Astrocyte (in vitro differentiated cells and primary cell): ENCODE data around the gene OVOL1. TPM values are rescaled to one million over a fixed set of nuclear protein-coding genes. Genes with fewer than 3 reads are reported as not detected.

ENCODE experiments used
- DNase-seq: peaks from one replicate; pipeline ENCODE4 v3.0.0-alpha.2; 2010; ENCODE audit warnings: low read depth
- FAIRE-seq: peaks from 2 replicates; lab custom pipeline; 2011; peaks lifted over from hg19 to GRCh38; lab: Jason Lieb, UNC
- H2AFZ ChIP-seq: 2 replicates; pipeline ENCODE4 v1.6.0; 2012; ENCODE audit warnings: low read depth, low read length, inconsistent platforms
- H3K27ac ChIP-seq: 2 replicates; pipeline ENCODE4 v1.5.1; 2011; ENCODE audit warnings: low read depth, low read length, inconsistent platforms
- H3K27me3 ChIP-seq: 2 replicates; pipeline ENCODE4 v1.6.0; 2011; ENCODE audit warnings: low read length, inconsistent platforms; ENCODE audit not compliant: insufficient read depth
- H3K36me3 ChIP-seq: 2 replicates; pipeline ENCODE4 v1.5.1; 2011; ENCODE audit warnings: low read length, inconsistent platforms; ENCODE audit not compliant: insufficient read depth
- H3K4me1 ChIP-seq: 2 replicates; pipeline ENCODE4 v1.5.1; 2011; ENCODE audit warnings: low read length, inconsistent platforms; ENCODE audit not compliant: insufficient read depth
- H3K4me2 ChIP-seq: 2 replicates; pipeline ENCODE4 v1.6.0; 2012; ENCODE audit warnings: low read length, inconsistent platforms
- H3K4me3 ChIP-seq: 2 replicates; pipeline ENCODE4 v1.5.1; 2011; ENCODE audit warnings: low read depth, mild to moderate bottlenecking, low read length, inconsistent platforms; ENCODE audit not compliant: insufficient read depth
- H3K79me2 ChIP-seq: 2 replicates; pipeline ENCODE4 v1.6.0; 2012; ENCODE audit warnings: mild to moderate bottlenecking, low read length, inconsistent platforms; ENCODE audit not compliant: insufficient read depth
- H3K9ac ChIP-seq: 2 replicates; pipeline ENCODE4 v1.6.0; 2012; ENCODE audit warnings: mild to moderate bottlenecking, low read length, inconsistent platforms
- H3K9me3 ChIP-seq: 2 replicates; pipeline ENCODE4 v1.5.1; 2012; ENCODE audit warnings: low read depth, mild to moderate bottlenecking, low read length, inconsistent platforms; ENCODE audit not compliant: insufficient read depth
- H4K20me1 ChIP-seq: 2 replicates; pipeline ENCODE4 v1.6.0; 2012; ENCODE audit warnings: low read length, inconsistent platforms; ENCODE audit not compliant: insufficient read depth
- H3K27ac Mint-ChIP-seq: one replicate; pipeline ENCODE4 v1.8.0; 2021; ENCODE audit warnings: mild to moderate bottlenecking, mixed read lengths; ENCODE audit not compliant: unreplicated experiment
- H3K27me3 Mint-ChIP-seq: one replicate; pipeline ENCODE4 v1.8.0; 2021; ENCODE audit warnings: low read depth, mixed read lengths; ENCODE audit not compliant: unreplicated experiment
- H3K36me3 Mint-ChIP-seq: one replicate; pipeline ENCODE4 v1.8.0; 2021; ENCODE audit warnings: low read depth, mixed read lengths; ENCODE audit not compliant: unreplicated experiment
- H3K4me1 Mint-ChIP-seq: one replicate; pipeline ENCODE4 v1.8.0; 2021; ENCODE audit warnings: low read depth, mixed read lengths; ENCODE audit not compliant: unreplicated experiment
- H3K4me3 Mint-ChIP-seq: one replicate; pipeline ENCODE4 v1.8.0; 2021; ENCODE audit warnings: mild to moderate bottlenecking, moderate library complexity, mixed read lengths; ENCODE audit not compliant: unreplicated experiment
- H3K9me3 Mint-ChIP-seq: one replicate; pipeline ENCODE4 v1.8.0; 2021; ENCODE audit warnings: mild to moderate bottlenecking, mixed read lengths; ENCODE audit not compliant: unreplicated experiment
- EZH2 ChIP-seq: IDR thresholded peaks from 2 replicates; pipeline ENCODE4 v1.6.1; 2012; ENCODE audit warnings: mild to moderate bottlenecking, low read length, inconsistent platforms; ENCODE audit not compliant: insufficient read depth
- total RNA-seq: library from RNA; stranded (reverse); gene quantifications from 2 replicates; pipeline ENCODE4 v1.2.1, GENCODE V29; 2021
- TF ChIP-seq, protein P1 (sequence below): IDR thresholded peaks from 2 replicates; pipeline ENCODE4 v1.5.1; 2011; ENCODE audit warnings: low read depth, mild to moderate bottlenecking, inconsistent platforms, low read length, moderate library complexity; ENCODE audit not compliant: insufficient read depth

OVOL1 gene
- total RNA-seq, 1 donor from 2014 or later = 1.0 TPM

GRCh38 chr11:65788821-65789220 is 2.0 kb downstream of the OVOL1 start:
- peaks cover 50% of the 10 kb centered on the region for H3K27me3 ChIP-seq
- peaks cover 66% of the 10 kb centered on the region for H3K27me3 Mint-ChIP-seq

GRCh38 chr11:65789230-65790103 is 2.6 kb downstream of the OVOL1 start:
- FAIRE-seq = no peak
- no peak overlapping the region for H3K4me3 ChIP-seq

More at GRCh38 chr11:65788821-65789220, 2.0 kb downstream of the OVOL1 start:
- Histone ChIP-seq H2AFZ (no peak overlapping the region), H3K36me3 (no peaks in the 10 kb centered on the region), H3K4me3 (no peak overlapping the region), H3K9ac (no peak overlapping the region), H3K4me1 (no peaks in the 10 kb centered on the region), H3K79me2 (no peaks in the 10 kb centered on the region), H3K9me3 (no peaks in the 10 kb centered on the region), H4K20me1 (no peaks in the 10 kb centered on the region), H3K27ac (no peak overlapping the region), H3K4me2 (no peak overlapping the region)
- H3K4me1 Mint-ChIP-seq = no peaks in the 10 kb centered on the region
- H3K36me3 Mint-ChIP-seq = peaks cover 3% of the 10 kb centered on the region
- DNase-seq = no peak
- H3K27ac Mint-ChIP-seq = no peak overlapping the region
- no peak for TF ChIP-seq EZH2
- TF ChIP-seq, protein P1, sequence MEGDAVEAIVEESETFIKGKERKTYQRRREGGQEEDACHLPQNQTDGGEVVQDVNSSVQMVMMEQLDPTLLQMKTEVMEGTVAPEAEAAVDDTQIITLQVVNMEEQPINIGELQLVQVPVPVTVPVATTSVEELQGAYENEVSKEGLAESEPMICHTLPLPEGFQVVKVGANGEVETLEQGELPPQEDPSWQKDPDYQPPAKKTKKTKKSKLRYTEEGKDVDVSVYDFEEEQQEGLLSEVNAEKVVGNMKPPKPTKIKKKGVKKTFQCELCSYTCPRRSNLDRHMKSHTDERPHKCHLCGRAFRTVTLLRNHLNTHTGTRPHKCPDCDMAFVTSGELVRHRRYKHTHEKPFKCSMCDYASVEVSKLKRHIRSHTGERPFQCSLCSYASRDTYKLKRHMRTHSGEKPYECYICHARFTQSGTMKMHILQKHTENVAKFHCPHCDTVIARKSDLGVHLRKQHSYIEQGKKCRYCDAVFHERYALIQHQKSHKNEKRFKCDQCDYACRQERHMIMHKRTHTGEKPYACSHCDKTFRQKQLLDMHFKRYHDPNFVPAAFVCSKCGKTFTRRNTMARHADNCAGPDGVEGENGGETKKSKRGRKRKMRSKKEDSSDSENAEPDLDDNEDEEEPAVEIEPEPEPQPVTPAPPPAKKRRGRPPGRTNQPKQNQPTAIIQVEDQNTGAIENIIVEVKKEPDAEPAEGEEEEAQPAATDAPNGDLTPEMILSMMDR = no peak
- no peak overlapping the region for H3K4me3 Mint-ChIP-seq
- FAIRE-seq = no peak
- H3K9me3 Mint-ChIP-seq = peaks cover 3% of the 10 kb centered on the region

More at GRCh38 chr11:65789230-65790103, 2.6 kb downstream of the OVOL1 start:
- H3K79me2 ChIP-seq = no peaks in the 10 kb centered on the region
- H3K4me3 Mint-ChIP-seq = no peak overlapping the region
- H3K4me1 Mint-ChIP-seq = no peaks in the 10 kb centered on the region
- peaks cover 3% of the 10 kb centered on the region for H3K9me3 Mint-ChIP-seq
- no peak overlapping the region for H3K4me2 ChIP-seq
- H3K27ac ChIP-seq = no peak overlapping the region
- no peak overlapping the region for H2AFZ ChIP-seq
- no peak for DNase-seq
- no peaks in the 10 kb centered on the region for H3K4me1 ChIP-seq
- TF ChIP-seq, protein P1 = no peak
- TF ChIP-seq EZH2 = no peak
- H4K20me1 ChIP-seq = no peaks in the 10 kb centered on the region
- peaks cover 67% of the 10 kb centered on the region for H3K27me3 Mint-ChIP-seq
- no peak overlapping the region for H3K9ac ChIP-seq
- peaks cover 2% of the 10 kb centered on the region for H3K36me3 Mint-ChIP-seq
- H3K9me3 ChIP-seq = no peaks in the 10 kb centered on the region
- no peaks in the 10 kb centered on the region for H3K36me3 ChIP-seq
- no peak overlapping the region for H3K27ac Mint-ChIP-seq
- H3K27me3 ChIP-seq = peaks cover 53% of the 10 kb centered on the region
